Dermis microvascular lymphatic vessel endothelial cell (primary cell): Measurements from ENCODE around the gene ZBTB8A. TPM values are rescaled to one million over a fixed set of nuclear protein-coding genes. Genes with fewer than 3 reads are reported as not detected.
A peak's percentile ranks its signal among the peaks of the same experiment; 100 is the strongest.
"Not testable (repeated sequence)": the region's sequence is repeated elsewhere in the genome, so short reads cannot be mapped to it uniquely, and the experiment has no call there.

Experiments
- DNase-seq, 2 donors: peaks; one replicate each; pipeline versions ENCODE4 v3.0.0 to v3.0.0-alpha.2; 2010; ENCODE audit warnings: low read depth in 2 of 2
- total RNA-seq: library from RNA; depleted of rRNA; stranded (reverse); fragments of >200 nt; gene quantifications from 2 replicates; pipeline ENCODE4 v1.2.1, GENCODE V29; 2014

Gene ZBTB8A
- total RNA-seq, 1 donor from 2014 or later, result 5.5 TPM

GRCh38 chr1:32536764-32537163 lies 2.5 kb upstream of the ZBTB8A start:
- DNase-seq, result no peak

DNA sequence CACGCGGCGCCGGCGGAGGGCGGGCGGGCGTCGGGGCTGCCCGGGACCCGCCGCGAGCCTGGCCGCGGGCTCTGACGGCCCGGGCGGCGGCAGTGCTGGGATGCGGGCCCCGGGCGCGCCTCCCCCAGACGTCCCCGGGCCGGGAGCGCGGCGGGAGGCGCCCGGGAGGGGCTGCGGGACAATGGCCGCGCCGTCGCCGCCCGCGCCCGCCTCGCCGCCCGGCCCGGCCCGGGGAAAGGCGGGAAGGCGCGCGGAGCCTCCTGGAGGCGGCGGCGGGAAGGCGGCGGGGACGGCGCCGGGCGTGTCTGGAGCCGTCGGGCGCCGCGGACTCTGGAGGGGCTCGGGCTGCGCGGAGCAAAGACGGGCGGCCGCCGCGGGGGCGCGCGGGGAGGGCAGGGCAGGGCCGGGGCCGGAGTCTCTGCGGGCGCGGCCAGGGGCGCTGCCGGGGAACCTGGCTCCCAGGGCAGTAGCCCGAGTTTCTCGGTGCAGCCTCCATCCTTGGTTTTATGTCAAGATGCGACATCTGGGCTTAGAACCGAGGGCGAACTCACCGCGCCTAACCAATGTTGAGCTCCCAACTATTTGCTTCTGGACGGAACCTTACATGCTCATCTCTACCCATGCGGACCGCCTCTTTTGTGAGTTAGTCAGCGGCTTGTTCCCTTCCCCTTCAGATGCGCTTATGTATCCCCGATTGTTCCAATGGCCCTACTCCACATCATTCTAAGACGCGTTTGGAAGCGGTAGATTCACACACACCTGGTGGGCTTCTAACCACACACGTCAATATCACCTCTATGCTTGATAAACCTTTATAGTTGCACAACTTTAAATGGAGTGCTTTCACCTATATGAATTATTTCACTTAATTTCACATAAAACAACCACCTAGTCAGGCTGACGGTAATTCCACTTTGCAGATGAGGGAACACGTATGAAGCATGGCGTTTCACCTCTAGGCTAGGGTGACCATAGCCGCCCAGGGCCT lies 651 bp downstream of the ZBTB8A start:
- DNase-seq, result peak; percentile 14 to 56

DNA sequence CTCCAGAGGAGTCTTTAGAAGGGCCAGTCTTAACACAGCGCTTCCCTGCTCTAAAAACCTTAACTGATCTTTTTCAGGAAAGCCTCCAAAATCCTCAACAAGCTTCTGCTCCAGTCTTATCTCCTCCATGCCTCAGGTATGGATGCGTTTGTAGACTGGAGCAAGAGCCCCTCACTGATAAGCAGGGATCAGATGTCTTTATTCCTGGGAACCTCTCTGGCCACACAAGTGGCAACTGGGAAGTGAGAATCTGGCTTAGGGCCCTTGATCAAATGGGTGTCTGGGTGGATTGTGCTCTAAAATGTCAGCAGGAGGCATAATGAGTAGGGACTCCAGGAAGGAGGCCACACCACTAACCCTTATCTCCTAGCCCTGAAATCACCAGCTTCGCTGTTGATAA lies 1.4 kb downstream of the ZBTB8A start:
- DNase-seq, result no peak

GRCh38 chr1:32541064-32541566 lies 1.9 kb downstream of the ZBTB8A start:
- DNase-seq, result no peak

DNA sequence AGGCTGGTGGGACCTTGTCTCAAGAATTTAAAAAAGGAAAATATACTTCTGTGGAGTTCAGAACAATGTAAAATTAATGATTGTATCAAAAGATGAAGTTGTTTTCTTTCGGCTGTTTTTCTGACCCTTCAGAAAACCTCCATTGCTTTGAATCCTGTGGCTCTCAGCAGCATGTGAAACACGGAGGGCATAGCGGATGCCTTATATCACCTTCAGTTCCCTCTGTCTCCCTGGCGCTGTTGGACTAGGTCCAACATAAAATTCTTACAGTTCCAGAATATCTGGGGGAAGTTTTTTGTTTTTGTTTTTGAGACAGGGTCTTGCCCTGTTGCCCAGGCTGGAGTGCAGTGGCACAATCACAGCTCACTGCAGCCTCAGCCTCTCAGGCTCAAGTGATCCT lies 7.4 kb downstream of the ZBTB8A start:
- peak in 1 of 2 donors; percentile 73 for DNase-seq

- peak; percentile 69 to 78 for DNase-seq
Observed at GRCh38 chr1:32549616-32550015, 10.4 kb downstream of the ZBTB8A start.

DNA sequence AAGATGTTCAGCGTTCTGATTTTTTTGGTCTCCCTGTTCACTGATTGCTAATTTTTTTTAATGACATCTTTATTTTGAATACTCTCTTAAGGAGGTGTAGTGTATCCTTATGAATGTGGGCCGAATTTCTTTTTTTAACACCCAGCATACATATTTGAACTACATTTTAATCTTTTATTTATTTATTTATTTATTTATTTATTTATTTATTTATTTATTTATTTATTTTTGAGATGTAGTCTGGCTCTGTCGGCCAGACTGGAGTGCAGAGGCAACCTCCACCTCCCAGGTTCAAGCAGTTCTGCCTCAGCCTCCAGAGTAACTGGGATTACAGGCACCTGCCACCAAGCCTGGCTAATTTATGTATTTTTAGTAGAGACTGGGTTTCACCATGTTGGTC lies 15.1 kb downstream of the ZBTB8A start:
- no peak for DNase-seq

DNA sequence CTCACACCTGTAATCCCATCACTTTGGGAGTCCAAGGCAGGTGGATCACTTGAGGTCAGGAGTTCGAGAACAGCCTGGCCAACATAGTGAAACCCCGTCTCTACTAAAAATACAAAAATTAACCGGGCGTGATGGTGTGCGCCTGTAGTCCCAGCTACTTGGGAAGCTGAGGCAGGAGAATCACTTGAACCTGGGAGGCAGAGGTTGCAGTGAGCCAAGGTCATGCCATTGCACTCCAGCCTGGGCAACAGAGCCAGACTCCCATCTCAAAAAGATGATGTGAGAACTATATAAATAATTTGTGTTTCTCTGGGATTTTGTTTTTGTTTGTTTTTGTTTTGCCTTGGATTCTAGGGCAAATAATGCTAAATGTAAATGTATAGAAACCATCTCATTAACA lies 17.8 kb downstream of the ZBTB8A start:
- not testable (repeated sequence) for DNase-seq

DNA sequence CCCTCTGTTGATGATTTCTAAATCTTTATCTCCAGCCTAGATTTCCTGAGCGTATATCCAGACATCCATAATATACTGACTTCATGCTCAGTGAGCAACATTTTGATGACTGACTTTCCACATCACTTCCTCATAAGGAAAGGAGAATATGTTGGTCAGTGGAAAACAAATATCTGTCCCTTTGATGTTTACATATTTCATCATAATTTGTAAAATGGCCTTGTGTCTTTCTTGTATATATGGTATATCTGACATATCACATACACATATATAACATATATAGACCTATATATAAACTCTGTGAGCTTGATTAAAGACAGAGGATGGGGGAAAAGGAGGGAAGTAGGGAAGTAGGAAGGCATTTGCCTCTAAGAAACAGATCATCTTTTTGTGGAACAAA lies 18.6 kb downstream of the ZBTB8A start:
- no peak for DNase-seq

DNA sequence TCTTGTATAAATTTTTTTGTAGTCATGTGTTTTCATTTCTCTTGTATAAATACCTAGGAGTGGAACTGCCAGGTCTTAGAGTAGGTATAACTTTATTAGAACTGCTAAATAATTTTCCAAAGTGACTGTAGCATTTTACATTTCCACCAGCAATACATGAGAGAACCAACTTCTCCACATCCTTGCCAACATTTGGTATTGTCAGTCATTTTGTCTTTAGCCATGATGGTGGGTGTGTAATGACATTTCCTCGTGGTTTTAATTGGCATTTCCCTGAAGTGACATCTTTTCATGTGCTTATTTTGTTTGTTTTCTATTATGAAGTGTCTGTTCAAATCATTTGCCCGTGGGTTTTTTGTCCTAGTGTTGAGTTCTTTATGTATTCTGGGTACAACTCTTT lies 29.7 kb downstream of the ZBTB8A start:
- no peak for DNase-seq

DNA sequence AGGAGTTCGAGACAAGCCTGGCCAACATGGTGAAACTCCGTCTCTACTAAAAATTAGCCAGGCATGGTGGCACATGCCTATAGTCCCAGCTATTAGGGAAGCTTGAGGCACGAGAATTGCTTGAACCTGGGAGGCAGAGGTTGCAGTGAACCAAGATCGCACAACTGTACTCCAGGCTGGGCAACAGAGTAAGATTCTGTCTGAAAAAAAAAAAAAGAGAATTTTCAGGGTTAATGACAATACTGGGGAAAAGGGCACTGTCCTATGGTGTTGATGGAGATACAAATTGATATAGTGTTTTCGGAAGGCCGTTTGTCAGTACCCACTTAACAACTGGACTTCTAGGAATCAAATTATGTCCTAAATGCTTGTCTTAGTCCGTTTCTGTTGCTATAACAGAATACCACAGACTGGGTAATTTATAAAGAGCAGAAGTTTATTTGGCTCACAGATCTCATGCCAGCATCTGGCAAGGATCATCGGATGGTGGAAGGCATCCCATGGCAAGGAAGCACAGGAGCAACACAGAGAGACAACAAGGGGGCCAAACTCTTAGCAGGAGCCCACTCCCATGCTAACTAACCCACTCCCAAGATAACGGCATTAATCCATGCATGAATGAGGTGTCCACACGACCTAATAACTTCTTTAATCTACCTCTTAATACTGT lies 41.3 kb downstream of the ZBTB8A start:
- no peak for DNase-seq

DNA sequence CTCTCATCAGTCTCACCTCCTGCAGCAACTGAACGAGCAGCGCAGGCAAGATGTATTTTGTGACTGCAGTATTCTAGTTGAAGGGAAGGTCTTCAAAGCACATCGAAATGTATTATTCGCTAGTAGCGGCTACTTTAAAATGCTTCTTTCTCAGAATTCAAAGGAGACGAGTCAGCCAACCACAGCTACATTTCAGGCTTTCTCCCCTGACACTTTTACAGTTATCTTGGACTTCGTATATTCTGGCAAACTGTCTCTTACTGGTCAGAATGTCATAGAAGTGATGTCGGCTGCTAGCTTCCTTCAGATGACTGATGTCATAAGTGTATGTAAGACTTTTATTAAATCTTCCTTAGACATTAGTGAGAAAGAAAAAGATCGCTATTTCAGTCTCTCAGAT lies 53.7 kb downstream of the ZBTB8A start:
- no peak for DNase-seq

DNA sequence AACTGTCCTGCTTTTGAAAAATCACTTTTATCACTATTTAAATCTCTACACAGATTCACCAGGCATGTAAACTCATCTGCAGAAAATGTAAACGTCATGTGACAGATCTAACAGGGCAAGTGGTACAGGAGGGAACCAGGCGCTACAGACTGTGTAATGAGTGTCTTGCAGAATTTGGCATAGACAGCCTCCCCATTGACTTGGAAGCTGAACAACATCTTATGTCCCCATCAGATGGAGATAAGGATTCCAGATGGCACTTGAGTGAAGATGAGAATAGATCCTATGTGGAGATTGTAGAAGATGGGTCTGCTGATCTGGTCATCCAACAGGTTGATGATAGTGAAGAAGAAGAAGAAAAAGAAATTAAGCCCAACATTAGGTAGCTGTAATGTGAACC lies 60.8 kb downstream of the ZBTB8A start:
- DNase-seq, result no peak

DNA sequence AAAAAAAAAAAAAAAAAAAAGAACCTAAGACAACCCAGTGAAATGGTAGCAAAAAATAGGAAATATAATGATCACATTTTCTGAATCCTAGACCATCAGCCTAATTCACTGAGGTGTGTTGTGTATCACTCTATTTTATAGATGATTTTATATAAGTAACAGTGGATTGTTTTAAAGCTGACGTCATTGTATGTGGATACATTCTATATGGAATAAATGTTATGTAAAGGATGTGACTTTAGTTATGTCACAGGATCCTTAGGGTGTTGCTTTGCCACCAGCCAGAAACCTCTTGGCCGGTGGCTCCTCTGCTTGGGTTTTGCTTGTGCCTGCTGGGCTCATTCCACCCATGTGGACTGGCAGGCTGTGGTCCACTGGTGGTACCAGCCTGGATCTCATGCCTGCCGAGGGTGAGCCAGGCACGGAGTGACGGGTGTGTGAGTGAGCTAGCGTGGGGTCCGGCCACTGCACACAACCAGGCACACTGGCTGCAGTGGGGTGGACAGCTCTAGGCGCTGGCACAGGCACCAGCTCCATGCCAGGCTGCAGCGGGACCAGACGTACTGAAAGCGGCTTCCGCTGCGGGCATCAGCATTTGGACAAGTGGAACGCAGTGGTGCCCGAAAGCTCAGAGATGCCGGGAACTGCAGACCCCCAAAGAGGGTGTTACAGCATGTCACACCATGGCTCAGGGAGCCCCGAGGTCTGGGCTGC lies 66.6 kb downstream of the ZBTB8A start:
- no peak for DNase-seq

DNA sequence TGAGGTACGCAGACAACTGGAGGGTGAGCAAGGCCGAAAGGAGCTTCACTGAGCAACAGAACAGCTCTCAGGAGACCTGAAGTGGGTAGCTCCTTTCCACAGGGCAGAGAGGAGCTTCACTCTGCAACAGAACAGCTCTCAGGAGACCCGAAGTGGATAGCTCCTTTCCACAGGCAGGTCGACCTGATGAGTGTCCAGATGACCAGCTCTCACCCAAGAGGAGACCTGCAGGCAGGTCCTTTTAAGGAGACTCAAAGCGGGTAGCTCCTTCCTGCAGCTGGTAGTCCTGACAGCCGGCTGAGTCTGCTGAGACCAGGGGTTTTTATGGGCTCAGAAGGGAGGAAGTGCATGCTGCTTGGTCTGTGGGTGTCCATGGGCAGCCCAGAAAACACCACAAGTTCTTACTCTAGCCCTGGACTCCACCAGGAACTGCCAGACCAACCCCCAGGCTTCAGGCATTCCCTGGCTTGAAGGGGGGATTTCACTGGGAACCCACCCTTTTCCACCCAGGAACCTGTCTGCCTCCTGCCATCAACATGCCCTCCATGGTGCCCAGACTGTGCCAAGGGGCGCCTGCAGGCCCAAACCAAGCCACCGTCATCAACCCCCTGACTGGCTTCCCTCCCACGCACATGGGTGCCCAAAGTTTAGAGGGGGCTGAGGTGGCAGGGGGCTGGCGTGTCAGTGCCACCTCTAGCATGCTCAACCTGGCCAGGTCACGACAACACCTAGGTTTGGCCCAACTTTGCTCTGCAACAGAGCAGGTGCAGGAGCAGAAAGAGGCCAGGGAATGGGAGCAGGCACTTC lies 67.5 kb downstream of the ZBTB8A start:
- DNase-seq, result no peak

- DNase-seq, result no peak
Observed at GRCh38 chr1:32609180-32609579, 70.0 kb downstream of the ZBTB8A start.

- DNase-seq, result no peak
Observed at GRCh38 chr1:32611859-32612188, 72.6 kb downstream of the ZBTB8A start.

DNA sequence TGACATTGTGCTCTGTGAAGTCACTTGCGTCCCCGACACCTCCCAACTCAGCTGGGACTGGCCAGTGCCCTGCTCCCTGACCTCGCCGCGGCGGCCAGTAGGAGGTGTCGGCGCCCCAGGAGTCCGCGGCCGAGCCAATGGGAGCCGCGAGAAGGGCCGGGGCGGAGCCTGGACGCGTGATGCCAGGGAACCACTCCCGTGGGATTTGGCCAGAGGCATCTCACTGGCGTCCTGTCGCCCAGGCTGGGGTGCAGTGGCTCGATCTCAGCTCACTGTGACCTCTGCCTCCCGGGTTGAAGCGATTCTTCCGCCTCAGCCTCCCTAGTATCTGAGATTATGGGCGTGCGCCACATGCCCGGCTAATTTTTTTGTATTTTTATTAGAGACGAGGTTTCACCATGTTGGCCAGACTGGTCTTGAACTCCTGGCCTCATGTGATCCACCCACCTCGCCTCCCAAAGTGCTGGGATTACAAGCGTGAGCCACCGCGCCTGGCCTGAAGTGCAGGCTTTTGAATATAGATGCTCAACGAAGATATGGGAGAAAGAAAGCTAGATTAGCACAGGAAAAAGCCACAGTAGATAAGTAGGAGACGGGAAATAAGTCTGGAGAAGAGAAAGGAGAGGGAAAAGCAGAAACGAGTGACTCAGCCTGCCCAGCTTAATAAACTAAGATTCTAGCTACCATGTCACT lies 73.1 kb downstream of the ZBTB8A start:
- DNase-seq, result peak; percentile 48 to 81

DNA sequence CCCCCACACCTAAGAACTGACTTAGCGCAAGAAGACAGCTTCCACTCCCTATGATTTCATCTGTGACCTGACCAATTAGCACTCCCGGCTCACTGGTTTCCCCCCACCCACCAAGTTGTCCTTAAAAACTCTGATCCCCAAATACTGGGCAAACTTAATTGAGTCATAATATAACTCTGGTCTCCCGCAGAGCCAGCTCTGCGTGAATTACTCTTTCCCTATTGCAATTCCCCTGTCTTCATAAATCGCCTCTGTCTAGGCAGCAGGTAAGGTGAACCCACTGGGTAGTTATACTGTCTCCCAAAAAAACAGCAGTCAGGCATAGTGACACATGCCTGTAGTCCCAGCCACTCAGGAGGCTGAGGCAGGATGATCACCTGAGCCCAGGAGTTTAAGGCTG lies 74.2 kb downstream of the ZBTB8A start:
- no peak for DNase-seq

GRCh38 chr1:32618673-32619221 lies 79.5 kb downstream of the ZBTB8A start:
- peak in 1 of 2 donors; percentile 25 for DNase-seq
